ENCODE measurements around the gene L3MBTL3. TPM values are rescaled to one million over a fixed set of nuclear protein-coding genes. Genes with fewer than 3 reads are reported as not detected.
"Not testable (repeated sequence)": the region's sequence is repeated elsewhere in the genome, so short reads cannot be mapped to it uniquely, and the experiment has no call there.

The L3MBTL3 gene
- total RNA-seq, 1 experiment from 2014 or later, result 13.7 TPM

DNA sequence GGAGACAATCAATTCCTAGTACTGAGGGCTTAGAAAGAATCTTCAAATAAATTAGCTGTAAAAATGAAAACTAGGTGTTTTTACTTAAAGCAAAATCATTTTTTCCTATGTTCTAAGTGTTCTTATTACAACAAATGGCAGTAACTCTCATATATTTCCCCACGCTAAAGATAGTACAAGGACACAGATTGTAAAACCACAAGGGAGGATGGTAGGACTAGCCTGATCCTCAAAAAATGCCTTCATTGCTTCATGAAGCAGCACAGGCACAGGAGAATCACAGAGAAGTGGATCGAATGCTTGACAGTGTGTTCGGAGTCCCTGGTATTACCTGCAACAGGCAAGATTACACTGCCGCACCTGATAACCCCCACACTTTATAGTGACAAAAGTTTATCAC is 145.9 kb downstream of the L3MBTL3 start:
- Mint-ChIP-seq H3K27ac (no peak overlapping the region; the same call in 1 of the 2 replicates), H3K36me3 (peaks cover 5% of the 10 kb centered on the region), H3K27me3 (ENCODE audit: low read depth) (no peaks in the 10 kb centered on the region), H3K9me3 (peaks cover 4% of the 10 kb centered on the region), H3K4me3 (no peak overlapping the region), H3K4me1 (peaks cover 10% of the 10 kb centered on the region)
- TF ChIP-seq ZNF423 (CRISPR knock-in tag; IDR thresholded peaks at IDR 0.05) (no peak), SMAD3 (CRISPR knock-in tag; IDR thresholded peaks at IDR 0.05; ENCODE audit: borderline replicate concordance) (no peak)
- TF ChIP-seq, protein P1, sequence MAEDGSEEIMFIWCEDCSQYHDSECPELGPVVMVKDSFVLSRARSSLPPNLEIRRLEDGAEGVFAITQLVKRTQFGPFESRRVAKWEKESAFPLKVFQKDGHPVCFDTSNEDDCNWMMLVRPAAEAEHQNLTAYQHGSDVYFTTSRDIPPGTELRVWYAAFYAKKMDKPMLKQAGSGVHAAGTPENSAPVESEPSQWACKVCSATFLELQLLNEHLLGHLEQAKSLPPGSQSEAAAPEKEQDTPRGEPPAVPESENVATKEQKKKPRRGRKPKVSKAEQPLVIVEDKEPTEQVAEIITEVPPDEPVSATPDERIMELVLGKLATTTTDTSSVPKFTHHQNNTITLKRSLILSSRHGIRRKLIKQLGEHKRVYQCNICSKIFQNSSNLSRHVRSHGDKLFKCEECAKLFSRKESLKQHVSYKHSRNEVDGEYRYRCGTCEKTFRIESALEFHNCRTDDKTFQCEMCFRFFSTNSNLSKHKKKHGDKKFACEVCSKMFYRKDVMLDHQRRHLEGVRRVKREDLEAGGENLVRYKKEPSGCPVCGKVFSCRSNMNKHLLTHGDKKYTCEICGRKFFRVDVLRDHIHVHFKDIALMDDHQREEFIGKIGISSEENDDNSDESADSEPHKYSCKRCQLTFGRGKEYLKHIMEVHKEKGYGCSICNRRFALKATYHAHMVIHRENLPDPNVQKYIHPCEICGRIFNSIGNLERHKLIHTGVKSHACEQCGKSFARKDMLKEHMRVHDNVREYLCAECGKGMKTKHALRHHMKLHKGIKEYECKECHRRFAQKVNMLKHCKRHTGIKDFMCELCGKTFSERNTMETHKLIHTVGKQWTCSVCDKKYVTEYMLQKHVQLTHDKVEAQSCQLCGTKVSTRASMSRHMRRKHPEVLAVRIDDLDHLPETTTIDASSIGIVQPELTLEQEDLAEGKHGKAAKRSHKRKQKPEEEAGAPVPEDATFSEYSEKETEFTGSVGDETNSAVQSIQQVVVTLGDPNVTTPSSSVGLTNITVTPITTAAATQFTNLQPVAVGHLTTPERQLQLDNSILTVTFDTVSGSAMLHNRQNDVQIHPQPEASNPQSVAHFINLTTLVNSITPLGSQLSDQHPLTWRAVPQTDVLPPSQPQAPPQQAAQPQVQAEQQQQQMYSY (CRISPR knock-in tag; IDR thresholded peaks at IDR 0.05), result no peak
- TF ChIP-seq, protein P2, sequence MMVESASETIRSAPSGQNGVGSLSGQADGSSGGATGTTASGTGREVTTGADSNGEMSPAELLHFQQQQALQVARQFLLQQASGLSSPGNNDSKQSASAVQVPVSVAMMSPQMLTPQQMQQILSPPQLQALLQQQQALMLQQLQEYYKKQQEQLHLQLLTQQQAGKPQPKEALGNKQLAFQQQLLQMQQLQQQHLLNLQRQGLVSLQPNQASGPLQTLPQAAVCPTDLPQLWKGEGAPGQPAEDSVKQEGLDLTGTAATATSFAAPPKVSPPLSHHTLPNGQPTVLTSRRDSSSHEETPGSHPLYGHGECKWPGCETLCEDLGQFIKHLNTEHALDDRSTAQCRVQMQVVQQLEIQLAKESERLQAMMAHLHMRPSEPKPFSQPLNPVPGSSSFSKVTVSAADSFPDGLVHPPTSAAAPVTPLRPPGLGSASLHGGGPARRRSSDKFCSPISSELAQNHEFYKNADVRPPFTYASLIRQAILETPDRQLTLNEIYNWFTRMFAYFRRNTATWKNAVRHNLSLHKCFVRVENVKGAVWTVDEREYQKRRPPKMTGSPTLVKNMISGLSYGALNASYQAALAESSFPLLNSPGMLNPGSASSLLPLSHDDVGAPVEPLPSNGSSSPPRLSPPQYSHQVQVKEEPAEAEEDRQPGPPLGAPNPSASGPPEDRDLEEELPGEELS (CRISPR knock-in tag; IDR thresholded peaks at IDR 0.05), result no peak
- TF ChIP-seq, protein P3, sequence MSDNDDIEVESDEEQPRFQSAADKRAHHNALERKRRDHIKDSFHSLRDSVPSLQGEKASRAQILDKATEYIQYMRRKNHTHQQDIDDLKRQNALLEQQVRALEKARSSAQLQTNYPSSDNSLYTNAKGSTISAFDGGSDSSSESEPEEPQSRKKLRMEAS (CRISPR knock-in tag; IDR thresholded peaks at IDR 0.05), result no peak
- TF ChIP-seq, protein P4, sequence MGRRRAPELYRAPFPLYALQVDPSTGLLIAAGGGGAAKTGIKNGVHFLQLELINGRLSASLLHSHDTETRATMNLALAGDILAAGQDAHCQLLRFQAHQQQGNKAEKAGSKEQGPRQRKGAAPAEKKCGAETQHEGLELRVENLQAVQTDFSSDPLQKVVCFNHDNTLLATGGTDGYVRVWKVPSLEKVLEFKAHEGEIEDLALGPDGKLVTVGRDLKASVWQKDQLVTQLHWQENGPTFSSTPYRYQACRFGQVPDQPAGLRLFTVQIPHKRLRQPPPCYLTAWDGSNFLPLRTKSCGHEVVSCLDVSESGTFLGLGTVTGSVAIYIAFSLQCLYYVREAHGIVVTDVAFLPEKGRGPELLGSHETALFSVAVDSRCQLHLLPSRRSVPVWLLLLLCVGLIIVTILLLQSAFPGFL (CRISPR knock-in tag; IDR thresholded peaks at IDR 0.05; ENCODE audit: borderline replicate concordance), result no peak
- POLR2A ChIA-PET, result no interaction called here
- no peak for DNase-seq (ENCODE audit: low spot score)
- no peak for ATAC-seq
- CTCF ChIA-PET, result no interaction called here

DNA sequence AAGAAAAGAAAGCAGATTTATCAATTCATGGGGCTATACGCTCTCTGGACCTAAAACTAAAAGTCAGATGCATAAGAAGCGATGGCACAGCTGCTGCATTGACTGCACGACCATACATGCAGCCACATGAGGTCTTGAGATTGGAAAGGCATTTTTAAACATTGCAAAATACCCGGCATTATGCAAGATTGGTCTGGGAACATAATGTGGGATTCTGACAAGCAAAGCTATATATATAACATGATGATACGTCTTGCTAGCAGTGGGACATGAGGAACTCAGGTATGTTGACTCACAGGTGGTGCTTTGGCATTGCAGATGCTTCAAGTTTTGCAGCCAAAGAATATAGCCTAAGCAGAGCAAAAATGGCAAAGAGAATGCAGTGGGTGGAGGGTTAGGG is 149.3 kb downstream of the L3MBTL3 start:
- peaks cover 25% of the 10 kb centered on the region for H3K9me3 Mint-ChIP-seq
- H3K27ac Mint-ChIP-seq, result no peak overlapping the region
- ChIA-PET POLR2A (no interaction called here), CTCF (no interaction called here)
- H3K27me3 Mint-ChIP-seq (ENCODE audit: low read depth), result no peaks in the 10 kb centered on the region
- H3K4me3 Mint-ChIP-seq, result no peak overlapping the region
- DNase-seq (ENCODE audit: low spot score), result no peak
- TF ChIP-seq ZNF671 (CRISPR knock-in tag; IDR thresholded peaks at IDR 0.05) (no peak), SMAD3 (CRISPR knock-in tag; IDR thresholded peaks at IDR 0.05; ENCODE audit: borderline replicate concordance) (no peak), ZNF219 (CRISPR knock-in tag; IDR thresholded peaks at IDR 0.05; ENCODE audit: borderline replicate concordance) (no peak), JUN (CRISPR knock-in tag; IDR thresholded peaks at IDR 0.05) (no peak), KAT7 (CRISPR knock-in tag; IDR thresholded peaks at IDR 0.05; ENCODE audit: borderline replicate concordance) (no peak), SMAD4 (CRISPR knock-in tag; IDR thresholded peaks at IDR 0.05) (no peak), ELF4 (CRISPR knock-in tag; IDR thresholded peaks at IDR 0.05; ENCODE audit: low read depth) (no peak)
- TF ChIP-seq, protein P5, sequence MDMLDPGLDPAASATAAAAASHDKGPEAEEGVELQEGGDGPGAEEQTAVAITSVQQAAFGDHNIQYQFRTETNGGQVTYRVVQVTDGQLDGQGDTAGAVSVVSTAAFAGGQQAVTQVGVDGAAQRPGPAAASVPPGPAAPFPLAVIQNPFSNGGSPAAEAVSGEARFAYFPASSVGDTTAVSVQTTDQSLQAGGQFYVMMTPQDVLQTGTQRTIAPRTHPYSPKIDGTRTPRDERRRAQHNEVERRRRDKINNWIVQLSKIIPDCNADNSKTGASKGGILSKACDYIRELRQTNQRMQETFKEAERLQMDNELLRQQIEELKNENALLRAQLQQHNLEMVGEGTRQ (CRISPR knock-in tag; IDR thresholded peaks at IDR 0.05), result no peak
- TF ChIP-seq, protein P6, sequence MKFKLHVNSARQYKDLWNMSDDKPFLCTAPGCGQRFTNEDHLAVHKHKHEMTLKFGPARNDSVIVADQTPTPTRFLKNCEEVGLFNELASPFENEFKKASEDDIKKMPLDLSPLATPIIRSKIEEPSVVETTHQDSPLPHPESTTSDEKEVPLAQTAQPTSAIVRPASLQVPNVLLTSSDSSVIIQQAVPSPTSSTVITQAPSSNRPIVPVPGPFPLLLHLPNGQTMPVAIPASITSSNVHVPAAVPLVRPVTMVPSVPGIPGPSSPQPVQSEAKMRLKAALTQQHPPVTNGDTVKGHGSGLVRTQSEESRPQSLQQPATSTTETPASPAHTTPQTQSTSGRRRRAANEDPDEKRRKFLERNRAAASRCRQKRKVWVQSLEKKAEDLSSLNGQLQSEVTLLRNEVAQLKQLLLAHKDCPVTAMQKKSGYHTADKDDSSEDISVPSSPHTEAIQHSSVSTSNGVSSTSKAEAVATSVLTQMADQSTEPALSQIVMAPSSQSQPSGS (CRISPR knock-in tag; IDR thresholded peaks at IDR 0.05; ENCODE audit: borderline replicate concordance, low read depth), result no peak
- TF ChIP-seq, protein P3 (CRISPR knock-in tag; IDR thresholded peaks at IDR 0.05), result no peak
- TF ChIP-seq, protein P7, sequence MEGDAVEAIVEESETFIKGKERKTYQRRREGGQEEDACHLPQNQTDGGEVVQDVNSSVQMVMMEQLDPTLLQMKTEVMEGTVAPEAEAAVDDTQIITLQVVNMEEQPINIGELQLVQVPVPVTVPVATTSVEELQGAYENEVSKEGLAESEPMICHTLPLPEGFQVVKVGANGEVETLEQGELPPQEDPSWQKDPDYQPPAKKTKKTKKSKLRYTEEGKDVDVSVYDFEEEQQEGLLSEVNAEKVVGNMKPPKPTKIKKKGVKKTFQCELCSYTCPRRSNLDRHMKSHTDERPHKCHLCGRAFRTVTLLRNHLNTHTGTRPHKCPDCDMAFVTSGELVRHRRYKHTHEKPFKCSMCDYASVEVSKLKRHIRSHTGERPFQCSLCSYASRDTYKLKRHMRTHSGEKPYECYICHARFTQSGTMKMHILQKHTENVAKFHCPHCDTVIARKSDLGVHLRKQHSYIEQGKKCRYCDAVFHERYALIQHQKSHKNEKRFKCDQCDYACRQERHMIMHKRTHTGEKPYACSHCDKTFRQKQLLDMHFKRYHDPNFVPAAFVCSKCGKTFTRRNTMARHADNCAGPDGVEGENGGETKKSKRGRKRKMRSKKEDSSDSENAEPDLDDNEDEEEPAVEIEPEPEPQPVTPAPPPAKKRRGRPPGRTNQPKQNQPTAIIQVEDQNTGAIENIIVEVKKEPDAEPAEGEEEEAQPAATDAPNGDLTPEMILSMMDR (IDR thresholded peaks at IDR 0.05), result no peak
- peaks cover 7% of the 10 kb centered on the region for H3K4me1 Mint-ChIP-seq
- H3K36me3 Mint-ChIP-seq, result peaks cover 22% of the 10 kb centered on the region
- ATAC-seq, result no peak

DNA sequence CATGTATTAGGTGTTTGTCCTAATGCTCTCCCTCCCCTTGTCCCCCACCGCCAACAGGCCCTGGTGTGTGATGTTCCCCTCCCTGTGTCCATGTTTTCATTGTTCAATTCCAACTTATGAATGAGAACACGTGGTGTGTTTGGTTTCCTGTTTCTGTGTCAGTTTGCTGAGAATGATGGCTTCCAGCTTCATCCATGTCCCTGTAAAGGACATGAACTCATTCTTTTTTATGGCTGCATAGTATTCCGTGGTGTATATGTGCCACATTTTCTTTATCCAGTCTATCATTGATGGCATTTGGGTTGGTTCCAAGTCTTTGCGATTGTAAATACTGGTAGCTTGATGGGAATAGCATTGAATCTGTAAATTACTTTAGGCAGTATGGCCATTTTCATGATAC is 151.8 kb downstream of the L3MBTL3 start:
- H3K4me1 Mint-ChIP-seq; ATAC-seq; POLR2A ChIA-PET; DNase-seq (ENCODE audit: low spot score); H3K4me3 Mint-ChIP-seq; H3K27me3 Mint-ChIP-seq (ENCODE audit: low read depth); H3K27ac Mint-ChIP-seq; CTCF ChIA-PET: not testable (repeated sequence)
- peaks cover 28% of the 10 kb centered on the region for H3K36me3 Mint-ChIP-seq
- peaks cover 33% of the 10 kb centered on the region for H3K9me3 Mint-ChIP-seq

DNA sequence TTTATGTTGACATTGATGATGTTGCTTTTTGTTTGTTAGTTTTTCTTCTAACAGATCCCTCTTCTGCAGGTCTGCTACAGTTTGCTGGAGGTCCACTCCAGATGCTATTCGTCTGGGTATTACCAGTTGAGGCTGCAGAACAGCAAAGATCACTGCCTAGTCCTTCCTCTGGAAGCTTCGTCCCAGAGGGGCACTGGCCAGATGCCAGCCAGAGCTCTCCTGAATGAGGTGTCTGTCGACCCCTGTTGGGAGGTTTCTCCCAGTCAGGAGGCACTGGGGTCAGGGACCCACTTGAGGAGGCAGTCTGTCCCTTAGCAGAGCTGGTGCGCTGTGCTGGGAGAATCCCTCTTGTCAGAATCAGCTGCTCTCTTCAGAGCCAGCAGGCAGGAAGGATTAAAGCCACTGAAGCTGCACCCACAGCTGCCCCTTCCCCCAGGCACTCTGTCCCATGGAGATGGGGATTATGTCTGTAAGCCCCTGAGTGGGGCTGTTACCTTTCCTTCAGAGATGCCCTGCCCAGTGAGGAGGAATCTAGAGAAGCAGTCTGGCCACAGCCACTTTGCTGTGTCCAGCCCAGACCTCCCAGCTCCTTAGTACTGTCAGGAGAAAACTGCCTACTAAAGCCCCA is 155.1 kb downstream of the L3MBTL3 start:
- CTCF ChIA-PET; DNase-seq (ENCODE audit: low spot score); H3K27me3 Mint-ChIP-seq (ENCODE audit: low read depth); POLR2A ChIA-PET; H3K27ac Mint-ChIP-seq; H3K4me3 Mint-ChIP-seq; H3K4me1 Mint-ChIP-seq; ATAC-seq: not testable (repeated sequence)
- peaks cover 33% of the 10 kb centered on the region for H3K9me3 Mint-ChIP-seq
- peaks cover 28% of the 10 kb centered on the region for H3K36me3 Mint-ChIP-seq
